Effector CD4-positive, alpha-beta T cell (primary cell): ENCODE data around the gene COL1A2.

Experiments used
- DNase-seq: peaks from one replicate; pipeline ENCODE4 v3.0.0-alpha.2; 2020

COL1A2 gene

DNA sequence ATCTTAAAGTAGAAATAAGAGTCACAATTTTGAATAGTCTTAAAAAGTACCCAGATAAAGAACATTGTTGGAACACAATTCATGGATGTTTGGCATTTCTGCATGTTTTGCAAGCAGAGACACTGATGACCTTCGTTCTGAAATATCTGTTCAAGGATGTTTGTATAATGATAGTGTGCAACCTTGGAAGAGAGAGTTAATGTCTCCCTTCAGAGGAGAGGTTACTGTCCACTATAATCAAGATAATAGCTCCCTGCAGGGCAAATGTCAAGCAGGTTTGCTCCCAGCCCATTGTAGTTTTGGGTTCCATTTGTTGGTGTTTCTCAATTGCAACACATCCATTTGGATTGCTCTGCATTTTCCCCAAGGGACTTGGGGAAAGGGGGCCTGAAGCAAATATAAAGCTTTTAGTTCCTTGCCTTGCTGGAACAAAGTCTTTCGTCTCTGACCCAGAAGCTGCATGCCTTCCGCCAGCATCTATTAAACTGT, 45.2 kb downstream of the COL1A2 start:
- DNase-seq, result no peak

DNA sequence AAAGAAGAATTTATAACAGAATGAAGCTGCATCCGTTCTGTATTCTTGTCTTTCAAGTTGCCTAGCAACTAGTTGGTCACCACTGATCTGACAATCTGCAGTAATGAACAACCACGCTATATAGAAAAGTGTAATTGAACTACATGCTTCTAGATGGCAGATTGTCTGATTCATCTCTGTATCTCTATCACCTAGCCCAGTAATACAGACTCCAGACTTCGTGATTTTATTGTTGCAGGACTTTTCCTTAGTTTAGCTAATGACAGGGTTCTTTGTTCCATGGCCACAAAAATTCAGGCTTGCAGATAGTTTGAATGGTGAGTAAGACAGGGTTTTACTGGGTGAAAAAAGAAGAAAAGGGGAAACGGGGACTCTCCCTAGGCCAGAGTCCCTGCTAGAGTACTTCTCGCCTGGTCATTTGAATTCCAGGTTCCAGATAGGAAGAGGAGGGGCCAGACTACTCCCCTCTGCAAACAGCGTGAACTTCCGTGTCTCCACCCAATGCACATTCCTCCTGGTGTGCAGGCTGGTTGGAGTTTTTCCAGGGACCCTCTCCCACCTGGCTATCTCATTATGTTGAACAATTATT, 45.9 kb downstream of the COL1A2 start:
- no peak for DNase-seq

- DNase-seq, result no peak
These were observed 46.4 kb downstream of the COL1A2 start for GRCh38 chr7:94441138-94441537.

DNA sequence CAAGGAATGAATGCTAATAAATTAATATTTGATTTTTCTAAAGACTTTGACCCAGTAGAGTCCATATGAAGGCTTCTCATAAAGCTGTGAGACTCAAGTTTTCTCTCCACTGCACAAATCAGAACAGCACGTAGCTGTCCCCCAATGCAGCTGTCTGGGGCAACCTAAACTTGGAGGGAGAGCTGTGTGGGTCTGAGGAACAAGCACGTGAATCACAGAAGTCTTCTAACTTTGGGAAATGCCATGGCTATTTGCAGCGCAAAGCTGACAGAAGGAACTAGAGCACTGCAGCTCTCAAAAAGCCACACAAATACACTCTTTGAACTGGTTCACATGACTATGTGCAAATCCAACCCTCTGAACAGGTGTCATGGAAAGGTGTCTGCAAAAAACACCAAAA, 47.9 kb downstream of the COL1A2 start:
- DNase-seq, result no peak

GRCh38 chr7:94444813-94445212, 50.1 kb downstream of the COL1A2 start:
- DNase-seq, result no peak

GRCh38 chr7:94445696-94446194, 51.0 kb downstream of the COL1A2 start:
- no peak for DNase-seq

DNA sequence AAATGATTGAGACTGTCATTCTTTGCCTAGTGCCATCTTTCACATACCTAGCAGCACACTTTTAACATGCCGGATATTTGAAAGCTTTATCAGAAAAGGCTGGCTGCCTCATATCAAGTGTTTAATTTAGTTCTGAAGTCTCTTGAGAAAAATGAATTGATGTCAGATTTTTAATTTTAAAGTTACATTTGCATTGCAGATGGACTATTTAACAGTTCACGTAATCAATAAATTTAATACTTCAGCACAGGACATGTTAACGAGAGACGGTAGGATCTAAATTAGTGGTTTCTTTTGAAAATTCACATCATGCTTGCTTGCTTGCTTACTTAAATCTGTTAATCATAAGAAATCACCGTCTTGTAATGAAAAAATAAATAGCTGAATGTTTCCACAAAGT, 51.6 kb downstream of the COL1A2 start:
- DNase-seq, result no peak

- DNase-seq, result no peak
These were observed 54.5 kb downstream of the COL1A2 start for GRCh38 chr7:94449151-94449725.

DNA sequence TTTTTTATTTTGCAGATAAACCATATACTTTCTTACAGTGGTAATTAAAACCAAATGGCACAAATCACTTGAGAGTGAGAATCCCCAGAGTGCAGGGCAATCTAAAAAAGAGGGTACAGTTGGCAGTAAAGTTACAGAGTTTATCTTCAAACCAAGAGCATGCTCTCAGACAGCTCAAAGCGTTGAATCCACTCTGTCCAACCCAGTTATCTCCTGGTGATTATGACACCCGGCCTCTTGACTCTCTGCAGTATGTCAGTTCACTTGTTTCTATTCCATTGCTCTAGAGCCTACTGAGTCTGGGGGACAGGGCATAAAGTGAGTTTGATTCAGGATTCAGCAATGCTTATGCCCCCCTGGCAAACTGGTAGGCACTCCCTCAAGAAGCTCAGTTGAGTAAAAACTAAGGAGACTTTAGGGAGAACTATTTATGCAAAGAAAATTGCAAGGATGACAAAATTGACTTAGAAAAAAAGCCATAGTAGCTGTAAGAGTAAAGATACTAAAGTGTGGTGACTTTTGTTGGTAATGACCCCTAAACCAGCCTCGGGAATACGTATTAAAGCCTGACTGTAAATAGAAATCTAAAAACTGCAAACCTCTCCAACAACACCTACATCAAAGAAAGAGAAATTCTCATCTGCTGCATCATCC, 55.5 kb downstream of the COL1A2 start:
- no peak for DNase-seq

DNA sequence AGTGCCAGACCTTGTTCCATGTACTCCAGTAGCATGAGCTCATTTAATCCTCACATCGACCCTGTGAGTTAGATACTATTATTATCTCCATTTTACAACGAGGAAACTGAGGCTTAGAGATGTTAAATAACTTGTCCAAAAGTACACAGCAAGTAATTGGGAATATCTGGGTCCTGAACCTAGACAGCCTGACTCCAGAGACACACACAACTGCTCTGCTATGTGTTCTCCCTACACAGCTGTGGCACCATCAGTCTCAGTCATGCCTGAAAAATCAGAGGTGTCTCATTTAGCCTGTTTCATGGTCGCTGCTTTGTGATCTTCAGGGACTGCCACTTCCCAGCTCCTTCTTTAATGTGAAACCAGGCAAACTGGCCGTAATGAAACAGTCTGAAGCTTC, 56.5 kb downstream of the COL1A2 start:
- DNase-seq, result no peak

GRCh38 chr7:94452239-94452638, 57.5 kb downstream of the COL1A2 start:
- DNase-seq, result no peak

DNA sequence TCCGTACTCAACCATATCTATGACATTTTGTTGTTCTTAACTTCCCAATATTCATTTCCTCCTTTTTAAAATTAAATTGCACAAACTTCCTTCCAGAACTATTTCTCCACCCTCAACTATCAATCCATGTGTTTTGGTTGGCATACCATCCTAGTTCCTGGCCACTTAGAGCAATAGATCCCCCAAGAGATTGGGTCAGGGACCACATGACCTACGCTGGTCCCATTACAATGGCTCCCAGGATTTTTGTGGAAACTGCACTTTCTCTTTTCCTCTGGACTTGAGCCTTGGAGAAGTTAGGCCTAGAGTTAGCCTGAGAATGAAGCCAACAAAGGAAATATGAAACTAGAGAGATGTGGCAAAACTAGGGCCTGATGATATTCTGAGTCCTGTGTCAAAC, 59.2 kb downstream of the COL1A2 start:
- no peak for DNase-seq

GRCh38 chr7:94458041-94458440, 63.3 kb downstream of the COL1A2 start:
- DNase-seq, result no peak

- no peak for DNase-seq
These were observed 71.8 kb downstream of the COL1A2 start for GRCh38 chr7:94466516-94466915.

DNA sequence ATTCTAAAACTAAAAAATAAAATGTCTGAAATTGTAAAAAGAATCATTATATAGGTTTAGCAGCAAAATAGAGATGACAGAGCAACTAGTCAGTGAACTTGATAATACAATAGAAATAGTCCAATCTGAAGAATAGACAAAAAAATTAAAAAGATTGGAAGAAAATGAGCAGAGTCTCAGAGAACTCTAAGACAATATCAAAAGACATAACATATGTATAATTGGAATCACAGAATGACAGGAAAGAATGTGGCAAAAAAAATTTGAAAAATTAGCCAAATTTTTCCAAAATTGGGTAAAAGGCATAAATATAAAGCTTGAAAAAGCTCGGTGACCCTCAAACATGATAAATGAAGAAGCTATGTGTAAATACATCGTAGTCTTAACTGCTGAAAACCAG, 76.9 kb downstream of the COL1A2 start:
- DNase-seq, result no peak

GRCh38 chr7:94472608-94473007, 77.9 kb downstream of the COL1A2 start:
- DNase-seq, result no peak

- DNase-seq, result no peak
These were observed 81.7 kb downstream of the COL1A2 start for GRCh38 chr7:94476251-94476840.

- no peak for DNase-seq
These were observed 83.2 kb downstream of the COL1A2 start for GRCh38 chr7:94477878-94478277.

DNA sequence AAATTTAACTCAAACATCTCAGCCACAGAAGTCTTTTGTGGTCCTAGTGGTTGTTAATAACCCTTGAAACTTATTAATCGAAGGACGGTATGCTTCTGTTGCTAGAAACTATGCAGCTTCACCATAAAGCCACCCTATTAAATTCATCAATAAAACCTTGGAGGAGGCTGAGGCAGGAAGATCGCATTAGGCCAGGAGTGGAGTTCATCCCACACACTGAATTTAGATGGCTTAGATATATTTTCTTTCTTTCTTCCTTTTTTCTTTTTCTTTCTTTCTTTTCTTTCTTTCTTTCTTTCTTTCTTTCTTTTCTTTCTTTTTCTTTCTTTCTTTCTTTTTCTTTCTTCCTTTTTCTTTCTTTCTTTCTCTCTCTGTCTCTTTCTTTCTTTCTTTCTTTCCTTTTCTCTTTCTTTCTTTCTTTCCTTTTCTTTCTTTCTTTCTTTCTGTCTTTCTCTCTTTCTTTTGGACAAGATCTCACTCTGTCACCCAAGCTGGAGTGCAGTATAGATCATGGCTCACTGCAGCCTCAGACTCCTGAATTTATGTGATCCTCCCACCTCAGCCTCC, 84.0 kb downstream of the COL1A2 start:
- DNase-seq, result no peak
